HG02571 (cell line): Measurements from ENCODE around the gene ASPSCR1.

ENCODE experiments used
- ATAC-seq: cut with Tn5 transposase; IDR thresholded peaks from one replicate; pipeline ENCODE4 v1.9.1; 2021; ENCODE audit warnings: mild to moderate bottlenecking, moderate library complexity; ENCODE audit not compliant: unreplicated experiment

The ASPSCR1 gene

GRCh38 chr17:82022310-82022980, 45.0 kb downstream of the ASPSCR1 start, which contains the start of gene CENPX:
Gene CENPX, minus strand, starts transcription at chr17:82022878. Its CDS starts 17 bp downstream, at chr17:82022861.
- ATAC-seq, result no peak

DNA sequence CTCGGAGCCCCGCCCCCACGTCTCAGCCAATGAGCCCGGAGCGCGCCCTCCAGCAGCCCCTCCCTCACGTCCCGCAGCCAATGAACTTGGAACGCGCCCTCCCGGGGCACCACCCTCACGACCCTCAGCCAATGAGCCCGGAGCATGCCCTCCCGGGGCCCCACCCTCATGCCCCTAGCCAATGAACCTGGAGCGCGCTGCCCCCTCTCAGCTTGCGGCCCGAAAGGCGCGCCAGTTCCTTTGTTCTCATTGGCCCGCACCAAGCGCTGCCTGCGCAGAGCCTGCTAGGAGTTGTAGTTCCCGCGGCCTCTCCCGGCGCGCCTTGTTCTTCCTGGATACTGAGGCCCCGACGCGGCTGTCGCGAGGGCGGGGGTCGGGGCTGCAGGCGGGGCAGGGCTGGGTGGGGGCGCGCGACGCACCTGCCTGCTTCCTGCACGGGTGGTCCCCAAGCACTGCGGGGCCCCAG, 45.6 kb downstream of the ASPSCR1 start, which contains the start of gene LRRC45:
TSS of gene LRRC45 (plus strand) at position 325 of the 466 bp plus-strand sequence. CDS start 339 bp downstream, outside the sequence.
- ATAC-seq, result peak; percentile 85

DNA sequence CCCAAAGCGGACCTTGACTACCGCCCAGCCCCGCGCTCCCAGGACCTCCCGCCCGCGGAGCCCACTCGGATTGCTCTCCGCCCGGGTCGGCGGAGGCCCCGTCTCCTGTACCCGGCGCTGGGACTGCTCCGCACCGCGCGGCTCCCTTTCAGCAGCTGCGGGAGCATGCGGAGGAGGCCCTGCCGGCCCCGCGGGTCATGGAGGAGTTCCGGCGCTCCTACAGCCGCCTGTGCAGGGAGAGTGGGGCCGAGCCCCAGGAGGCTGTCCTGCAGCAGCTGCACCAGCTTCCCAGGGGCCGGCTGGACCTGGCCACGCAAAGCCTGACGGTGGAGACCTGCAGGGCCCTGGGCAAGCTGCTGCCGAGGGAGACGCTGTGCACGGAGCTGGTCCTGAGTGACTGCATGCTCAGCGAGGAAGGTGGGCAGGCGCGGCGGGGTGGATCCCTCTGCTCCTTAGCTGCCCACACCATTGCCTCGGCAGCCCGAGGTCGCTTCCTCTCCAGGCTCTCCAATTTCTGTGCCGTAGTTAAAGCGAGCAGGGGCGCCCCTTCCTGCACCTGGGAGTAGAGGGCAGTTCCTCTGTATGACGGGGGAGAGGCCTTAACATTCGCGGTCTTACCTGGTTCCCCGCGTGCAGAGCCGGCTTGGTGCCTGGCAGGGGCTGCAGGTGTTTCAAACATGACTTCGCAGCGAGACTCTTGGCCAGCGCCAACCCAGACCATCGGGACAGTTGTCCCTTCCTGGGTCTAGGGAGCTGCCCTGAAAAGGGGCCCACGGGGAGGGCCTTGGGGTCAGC, 46.2 kb downstream of the ASPSCR1 start:
- no peak for ATAC-seq

DNA sequence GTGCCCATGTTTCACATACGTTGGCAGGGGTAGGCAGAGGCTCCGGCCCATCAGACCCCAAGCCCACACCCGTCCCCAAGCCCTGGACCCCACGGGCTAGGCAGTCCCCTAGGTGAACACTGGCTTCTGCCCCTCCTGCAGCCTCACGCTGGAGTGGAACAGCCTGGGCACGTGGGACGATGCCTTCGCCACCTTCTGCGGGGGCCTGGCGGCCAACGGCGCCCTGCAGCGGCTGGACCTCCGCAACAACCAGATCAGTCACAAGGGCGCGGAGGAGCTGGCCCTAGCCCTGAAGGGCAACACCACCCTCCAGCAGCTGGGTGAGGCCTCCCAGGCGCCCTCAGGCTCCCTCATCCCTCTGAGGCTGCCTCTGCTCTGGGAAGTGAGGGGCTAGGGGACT, 47.4 kb downstream of the ASPSCR1 start:
- ATAC-seq, result no peak

DNA sequence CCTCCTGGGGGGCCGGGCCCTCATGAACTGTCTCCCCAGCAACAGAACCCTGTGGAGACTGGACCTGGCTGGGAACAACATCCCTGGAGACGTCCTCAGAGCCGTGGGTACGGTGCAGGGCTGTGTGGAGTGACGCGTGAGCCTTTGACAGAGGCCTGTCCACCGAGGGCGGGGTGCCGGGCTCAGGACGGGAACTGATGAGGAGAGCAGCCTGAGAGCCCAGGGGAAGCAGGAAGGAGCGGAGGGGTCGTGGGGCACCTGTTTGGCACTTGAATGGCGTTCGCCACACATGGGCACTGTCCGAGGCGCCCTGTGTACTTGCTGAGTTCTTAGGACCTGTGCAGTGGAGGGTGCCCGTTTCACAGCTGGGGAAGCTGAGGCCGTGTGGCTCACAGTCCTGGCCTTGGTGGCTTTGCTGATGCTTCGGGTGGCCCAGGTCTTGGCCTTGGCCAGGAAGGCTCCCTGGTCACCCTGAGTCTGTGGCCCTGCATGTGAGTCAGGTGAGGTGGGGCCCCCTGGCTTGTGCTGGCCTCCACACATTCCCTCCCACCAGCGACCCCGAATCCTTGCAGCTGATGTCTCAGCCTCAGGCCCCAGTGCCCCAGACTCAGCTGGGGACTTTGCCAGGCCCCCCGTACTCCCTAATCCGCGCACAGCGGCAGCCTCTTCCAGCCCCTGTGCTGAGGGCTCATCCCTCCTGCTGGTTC, 48.1 kb downstream of the ASPSCR1 start:
- ATAC-seq, result no peak

- no peak for ATAC-seq
Observed at GRCh38 chr17:82028246-82028645, 50.8 kb downstream of the ASPSCR1 start.

- ATAC-seq, result no peak
Observed at GRCh38 chr17:82028966-82029365, 51.5 kb downstream of the ASPSCR1 start.

DNA sequence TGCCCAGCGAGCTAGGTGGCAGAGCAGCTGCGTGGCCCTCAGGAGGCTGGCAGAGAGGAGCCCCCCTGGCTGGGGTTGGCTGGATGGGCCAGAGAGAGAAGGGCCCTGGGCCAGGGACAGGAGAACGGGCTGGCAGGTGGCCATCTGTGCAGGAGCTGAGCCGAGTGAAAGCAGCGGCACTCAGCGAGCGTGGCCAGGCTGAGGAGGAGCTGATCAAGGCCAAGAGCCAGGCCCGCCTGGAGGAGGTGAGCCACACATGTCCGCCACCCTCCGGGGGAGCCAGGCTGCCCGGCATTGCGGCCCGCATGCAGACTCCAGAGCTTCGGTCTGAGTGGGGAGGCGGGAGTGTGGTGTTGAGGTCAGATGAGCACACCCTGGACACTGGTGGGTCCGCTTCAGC, 52.0 kb downstream of the ASPSCR1 start:
- no peak for ATAC-seq

DNA sequence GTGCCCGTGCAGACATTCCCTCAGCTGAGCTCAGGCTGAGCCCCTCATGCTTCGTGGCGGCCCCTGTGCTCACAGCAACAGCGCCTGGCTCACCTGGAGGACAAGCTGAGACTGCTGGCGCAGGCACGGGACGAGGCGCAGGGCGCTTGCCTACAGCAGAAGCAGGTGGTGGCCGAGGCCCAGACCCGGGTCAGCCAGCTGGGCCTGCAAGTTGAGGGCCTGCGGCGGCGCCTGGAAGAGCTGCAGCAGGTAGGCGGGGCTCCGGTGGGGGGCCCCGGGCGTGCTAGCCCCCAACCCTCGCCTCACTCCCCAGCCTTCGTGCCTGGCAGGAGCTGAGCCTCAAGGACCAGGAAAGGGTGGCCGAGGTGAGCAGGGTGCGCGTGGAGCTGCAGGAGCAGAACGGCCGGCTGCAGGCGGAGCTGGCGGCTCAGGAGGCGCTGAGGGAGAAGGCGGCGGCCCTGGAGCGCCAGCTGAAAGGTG, 52.6 kb downstream of the ASPSCR1 start:
- ATAC-seq, result no peak

- no peak for ATAC-seq
Observed at GRCh38 chr17:82030470-82031302, 53.3 kb downstream of the ASPSCR1 start.

- no peak for ATAC-seq
Observed at GRCh38 chr17:82031303-82031884, 54.0 kb downstream of the ASPSCR1 start, which contains the start of gene RAC3. Gene RAC3, plus strand, starts transcription at chr17:82031678. Its CDS starts 84 bp downstream, at chr17:82031762.

- ATAC-seq, result no peak
Observed at GRCh38 chr17:82031885-82032627, 54.6 kb downstream of the ASPSCR1 start.

- ATAC-seq, result no peak
Observed at GRCh38 chr17:82033359-82034085, 56.1 kb downstream of the ASPSCR1 start.

- ATAC-seq, result no peak
Observed at GRCh38 chr17:82034371-82035011, 57.1 kb downstream of the ASPSCR1 start.

- ATAC-seq, result no peak
Observed at GRCh38 chr17:82035488-82035887, 58.1 kb downstream of the ASPSCR1 start.

GRCh38 chr17:82035956-82036633, 58.7 kb downstream of the ASPSCR1 start:
- ATAC-seq, result no peak

DNA sequence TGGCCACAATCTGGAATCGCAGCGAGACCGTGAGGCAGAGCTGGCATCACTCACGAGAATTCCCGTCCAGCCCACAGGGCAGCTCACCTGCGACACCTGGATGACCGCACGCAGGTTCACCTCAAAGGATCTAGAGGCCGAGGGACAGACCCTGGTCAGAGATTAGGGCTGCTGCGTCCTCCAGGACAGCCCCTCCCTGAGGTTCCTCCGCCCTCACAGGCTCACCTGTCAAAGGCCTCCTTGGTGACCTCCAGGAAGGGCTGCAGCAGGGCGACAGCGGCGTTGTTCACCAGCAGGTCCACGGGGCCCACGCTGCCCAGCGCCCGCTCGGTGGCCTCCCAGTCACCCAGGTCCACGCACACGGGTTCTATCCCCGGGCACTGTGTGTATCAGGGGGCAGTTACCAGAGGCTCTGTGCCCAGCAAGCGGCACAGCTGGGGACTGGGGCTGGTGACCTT, 59.2 kb downstream of the ASPSCR1 start:
- no peak for ATAC-seq
